CD4-positive, CD25-positive, alpha-beta regulatory T cell (primary cell): Measurements from ENCODE around the gene PCDHB10. TPM values are rescaled to one million over a fixed set of nuclear protein-coding genes. Genes with fewer than 3 reads are reported as not detected.
"Not testable (repeated sequence)": the region's sequence is repeated elsewhere in the genome, so short reads cannot be mapped to it uniquely, and the experiment has no call there.

Experiments
- ATAC-seq, 2 donors: fragments of 150-1000 bp; cut with Tn5 transposase; one replicate each; pipeline ENCODE4 v1.10.0; 2021; ENCODE audit warnings: low read depth in 2 of 2, moderate number of reproducible peaks in 2 of 2, moderate library complexity in 1 of 2
- DNase-seq, 3 donors: peaks; one replicate each; pipeline versions ENCODE4 v3.0.0 to v3.0.0-alpha.2; 2012 to 2022; ENCODE audit warnings: mixed read lengths in 1 of 3
- H3K27ac ChIP-seq: one replicate; pipeline ENCODE4 v1.7.0; 2013; ENCODE audit warnings: mild to moderate bottlenecking, low read length; ENCODE audit not compliant: insufficient read depth, poor library complexity, severe bottlenecking
- H3K27me3 ChIP-seq: one replicate; pipeline ENCODE4 v1.7.0; 2013; ENCODE audit warnings: low read length; ENCODE audit not compliant: control insufficient read depth, insufficient read depth
- H3K36me3 ChIP-seq: one replicate; pipeline ENCODE4 v1.7.0; 2013; ENCODE audit warnings: mild to moderate bottlenecking, low read length, moderate library complexity; ENCODE audit not compliant: control insufficient read depth, insufficient read depth
- H3K4me1 ChIP-seq: 2 replicates; pipeline ENCODE4 v1.7.0; 2013; ENCODE audit warnings: mild to moderate bottlenecking, low read length; ENCODE audit not compliant: insufficient read depth, control insufficient read depth, poor library complexity, severe bottlenecking
- H3K4me3 ChIP-seq: one replicate; pipeline ENCODE4 v1.7.0; 2013; ENCODE audit warnings: low read depth, mild to moderate bottlenecking, low read length, moderate library complexity
- H3K9me3 ChIP-seq, 2 experiments: 1 replicate in 1 of 2; 2 replicates in 1 of 2; pipeline ENCODE4 v1.7.0; 2013; ENCODE audit warnings: low read length in 2 of 2, mild to moderate bottlenecking in 1 of 2, moderate library complexity in 1 of 2; ENCODE audit not compliant: control insufficient read depth in 2 of 2
- H3K27ac Mint-ChIP-seq, 3 donors: one replicate each; pipeline ENCODE4 v1.8.0; 2020 to 2022; ENCODE audit warnings: mild to moderate bottlenecking in 3 of 3, mixed read lengths in 3 of 3, moderate library complexity in 2 of 3
- H3K27me3 Mint-ChIP-seq: one replicate; pipeline ENCODE4 v1.8.0; 2022; ENCODE audit warnings: mild to moderate bottlenecking, mixed read lengths
- H3K36me3 Mint-ChIP-seq: one replicate; pipeline ENCODE4 v1.8.0; 2020; ENCODE audit warnings: mixed read lengths
- H3K4me1 Mint-ChIP-seq, 4 donors: one replicate each; pipeline ENCODE4 v1.8.0; 2020 to 2022; ENCODE audit warnings: mixed read lengths in 4 of 4, mild to moderate bottlenecking in 1 of 4
- H3K4me3 Mint-ChIP-seq, 4 donors: one replicate each; pipeline ENCODE4 v1.8.0; 2020 to 2022; ENCODE audit warnings: mild to moderate bottlenecking in 4 of 4, mixed read lengths in 4 of 4, moderate library complexity in 3 of 4
- H3K9me3 Mint-ChIP-seq, 7 donors: one replicate each; pipeline ENCODE4 v1.8.0; 2020 to 2022; ENCODE audit warnings: mixed read lengths in 7 of 7, mild to moderate bottlenecking in 3 of 7, moderate library complexity in 2 of 7
- polyA plus RNA-seq, 4 donors: library from polyadenylated mRNA; unstranded; fragments of 300-500 nt; fragmentation: Illumina TruSeq; gene quantifications; one replicate each; pipeline ENCODE4 v1.2.3, GENCODE V29; 2021
- total RNA-seq: library from RNA; stranded (reverse); gene quantifications from one replicate; pipeline ENCODE4 v1.2.3, GENCODE V29; 2022

Gene PCDHB10
- total and polyA plus RNA-seq, 5 donors from 2014 or later = not detected

GRCh38 chr5:141210849-141211248 lies 18.7 kb downstream of the PCDHB10 start:
- not testable (repeated sequence) for H3K27ac Mint-ChIP-seq, H3K4me3 Mint-ChIP-seq

GRCh38 chr5:141213656-141214339 lies 21.6 kb downstream of the PCDHB10 start, which contains the start of gene PCDHB13:
TSS of gene PCDHB13 (plus strand) at chr5:141213919. CDS start at chr5:141214124, 205 bp downstream.
- not testable (repeated sequence) for H3K27me3 ChIP-seq

More at GRCh38 chr5:141210849-141211248, 18.7 kb downstream of the PCDHB10 start:
- not testable (repeated sequence) for H3K4me1 Mint-ChIP-seq, H3K4me1 ChIP-seq, H3K9me3 ChIP-seq, H3K4me3 ChIP-seq, H3K36me3 ChIP-seq, DNase-seq, H3K27ac ChIP-seq, H3K36me3 Mint-ChIP-seq, ATAC-seq
- H3K9me3 Mint-ChIP-seq = peaks cover 0 to 17% (median 4%) of the 10 kb centered on the region in 7 donors
- H3K27me3 Mint-ChIP-seq = peaks cover 27% of the 10 kb centered on the region
- H3K27me3 ChIP-seq = peaks cover 15% of the 10 kb centered on the region

GRCh38 chr5:141214583-141214982 lies 22.4 kb downstream of the PCDHB10 start:
- H3K4me3 ChIP-seq, H3K27ac Mint-ChIP-seq, H3K9me3 ChIP-seq, H3K27me3 ChIP-seq, H3K27ac ChIP-seq, H3K36me3 Mint-ChIP-seq, H3K4me1 ChIP-seq, H3K4me1 Mint-ChIP-seq, DNase-seq, H3K36me3 ChIP-seq, H3K4me3 Mint-ChIP-seq, ATAC-seq: not testable (repeated sequence)
- Mint-ChIP-seq H3K27me3 (peaks cover 14% of the 10 kb centered on the region), H3K9me3 (peaks cover 0 to 30% (median 13%) of the 10 kb centered on the region in 7 donors)

More at GRCh38 chr5:141213656-141214339, 21.6 kb downstream of the PCDHB10 start, which contains the start of gene PCDHB13:
- H3K36me3 Mint-ChIP-seq, H3K27ac Mint-ChIP-seq, H3K4me1 ChIP-seq, H3K36me3 ChIP-seq, H3K9me3 ChIP-seq, DNase-seq, H3K4me1 Mint-ChIP-seq, H3K4me3 ChIP-seq, ATAC-seq, H3K27ac ChIP-seq: not testable (repeated sequence)
- Mint-ChIP-seq H3K9me3 (peaks cover 0 to 24% (median 13%) of the 10 kb centered on the region in 7 donors), H3K4me3 (peak within 1 kb of the TSS in 2 of 4 donors; percentile 33 to 64), H3K27me3 (peaks cover 15% of the 10 kb centered on the region)

- peaks cover 0 to 39% (median 11%) of the 10 kb centered on the region in 7 donors for H3K9me3 Mint-ChIP-seq
- H3K4me3 Mint-ChIP-seq, DNase-seq, ATAC-seq, H3K27ac Mint-ChIP-seq, H3K4me1 ChIP-seq, H3K36me3 Mint-ChIP-seq, H3K4me1 Mint-ChIP-seq, H3K27ac ChIP-seq, H3K36me3 ChIP-seq, H3K4me3 ChIP-seq, H3K9me3 ChIP-seq, H3K27me3 ChIP-seq: not testable (repeated sequence)
- peaks cover 14% of the 10 kb centered on the region for H3K27me3 Mint-ChIP-seq
These were observed 23.4 kb downstream of the PCDHB10 start for GRCh38 chr5:141215504-141215903.

GRCh38 chr5:141216035-141216434 lies 23.9 kb downstream of the PCDHB10 start:
- H3K4me1 Mint-ChIP-seq, H3K9me3 ChIP-seq, DNase-seq, ATAC-seq, H3K27ac Mint-ChIP-seq, H3K27me3 ChIP-seq, H3K4me3 Mint-ChIP-seq, H3K4me1 ChIP-seq, H3K36me3 Mint-ChIP-seq, H3K27ac ChIP-seq, H3K4me3 ChIP-seq, H3K36me3 ChIP-seq: not testable (repeated sequence)
- peaks cover 14% of the 10 kb centered on the region for H3K27me3 Mint-ChIP-seq
- peaks cover 0 to 41% (median 11%) of the 10 kb centered on the region in 7 donors for H3K9me3 Mint-ChIP-seq

GRCh38 chr5:141223112-141223783 lies 31.1 kb downstream of the PCDHB10 start, which contains the start of gene PCDHB14:
TSS of gene PCDHB14 (plus strand) at chr5:141223343. CDS start at chr5:141223506, 163 bp downstream.
- peaks cover 8 to 10% of the 10 kb centered on the region in 2 experiments for H3K9me3 ChIP-seq
- no peaks in the 10 kb centered on the region for H3K4me1 ChIP-seq
- Mint-ChIP-seq H3K4me1 (peaks cover 0 to 5% (median 0%) of the 10 kb centered on the region in 4 donors), H3K9me3 (peaks cover 0 to 34% (median 8%) of the 10 kb centered on the region in 7 donors), H3K36me3 (no peaks in the 10 kb centered on the region), H3K4me3 (peak within 1 kb of the TSS in 3 of 4 donors; percentile 42 to 53 (median 47)), H3K27me3 (peaks cover 18% of the 10 kb centered on the region), H3K27ac (no peak within 1 kb of the TSS)
- DNase-seq = peak in 1 of 3 donors; percentile 5
- no peak for ATAC-seq
- no peak within 1 kb of the TSS for H3K27ac ChIP-seq
- peaks cover 5% of the 10 kb centered on the region for H3K27me3 ChIP-seq
- peak within 1 kb of the TSS; percentile 24 for H3K4me3 ChIP-seq
- no peaks in the 10 kb centered on the region for H3K36me3 ChIP-seq

GRCh38 chr5:141224844-141225243 lies 32.7 kb downstream of the PCDHB10 start:
- H3K4me3 Mint-ChIP-seq = not testable (repeated sequence)
- peaks cover 18% of the 10 kb centered on the region for H3K27me3 Mint-ChIP-seq

More at GRCh38 chr5:141224844-141225243, 32.7 kb downstream of the PCDHB10 start:
- H3K9me3 ChIP-seq = peaks cover 3 to 14% of the 10 kb centered on the region in 2 experiments
- DNase-seq, H3K4me1 Mint-ChIP-seq, ATAC-seq, H3K36me3 ChIP-seq, H3K4me3 ChIP-seq, H3K27ac Mint-ChIP-seq, H3K4me1 ChIP-seq, H3K27ac ChIP-seq, H3K36me3 Mint-ChIP-seq, H3K27me3 ChIP-seq: not testable (repeated sequence)
- peaks cover 0 to 25% (median 3%) of the 10 kb centered on the region in 7 donors for H3K9me3 Mint-ChIP-seq
